HuH-7.5 (cell line): ENCODE results near the gene CD38.
"Not testable (repeated sequence)": the region's sequence is repeated elsewhere in the genome, so short reads cannot be mapped to it uniquely, and the experiment has no call there.

Experiments
- DNase-seq: peaks from one replicate; pipeline ENCODE4 v3.0.0; 2011; ENCODE audit warnings: low spot score

CD38 gene

DNA sequence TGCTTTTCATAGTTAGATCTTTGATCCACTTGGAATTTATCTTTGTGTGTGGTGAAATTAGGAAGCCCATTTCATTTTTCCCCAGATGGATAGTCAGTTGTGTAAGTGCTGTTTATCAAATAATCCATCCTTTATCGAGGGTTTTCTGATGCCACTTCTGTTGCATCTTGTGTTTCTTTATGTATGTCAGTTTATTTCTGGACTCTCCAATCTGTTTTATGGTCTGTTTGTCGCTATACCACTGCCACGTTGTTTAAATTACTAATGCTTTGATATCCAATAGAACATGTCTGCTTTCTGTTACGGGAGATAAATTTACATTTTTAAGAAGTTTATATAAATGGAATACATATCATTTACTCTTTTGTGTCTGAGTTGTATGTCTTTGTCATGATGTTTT is 21.0 kb downstream of the CD38 start:
- no peak for DNase-seq

GRCh38 chr4:15799701-15800100 is 21.6 kb downstream of the CD38 start:
- no peak for DNase-seq

DNA sequence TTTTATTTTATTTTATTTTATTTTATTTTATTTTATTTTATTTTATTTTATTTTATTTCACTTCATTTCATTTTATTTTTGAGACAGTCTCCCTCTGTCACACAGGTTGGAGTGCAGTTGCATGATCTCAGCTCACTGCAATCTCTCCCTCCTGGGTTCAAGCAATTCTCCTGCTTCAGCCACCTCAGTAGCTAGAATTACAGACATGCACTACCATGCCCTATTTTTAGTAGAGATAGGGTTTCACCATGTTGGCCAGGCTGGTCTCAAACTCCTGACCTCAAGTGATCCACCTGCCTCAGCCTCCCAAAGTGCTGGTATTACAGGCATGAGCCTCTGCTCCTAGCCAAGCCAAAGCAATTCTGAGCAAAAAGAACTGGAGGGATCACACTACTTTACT is 24.4 kb downstream of the CD38 start:
- not testable (repeated sequence) for DNase-seq

DNA sequence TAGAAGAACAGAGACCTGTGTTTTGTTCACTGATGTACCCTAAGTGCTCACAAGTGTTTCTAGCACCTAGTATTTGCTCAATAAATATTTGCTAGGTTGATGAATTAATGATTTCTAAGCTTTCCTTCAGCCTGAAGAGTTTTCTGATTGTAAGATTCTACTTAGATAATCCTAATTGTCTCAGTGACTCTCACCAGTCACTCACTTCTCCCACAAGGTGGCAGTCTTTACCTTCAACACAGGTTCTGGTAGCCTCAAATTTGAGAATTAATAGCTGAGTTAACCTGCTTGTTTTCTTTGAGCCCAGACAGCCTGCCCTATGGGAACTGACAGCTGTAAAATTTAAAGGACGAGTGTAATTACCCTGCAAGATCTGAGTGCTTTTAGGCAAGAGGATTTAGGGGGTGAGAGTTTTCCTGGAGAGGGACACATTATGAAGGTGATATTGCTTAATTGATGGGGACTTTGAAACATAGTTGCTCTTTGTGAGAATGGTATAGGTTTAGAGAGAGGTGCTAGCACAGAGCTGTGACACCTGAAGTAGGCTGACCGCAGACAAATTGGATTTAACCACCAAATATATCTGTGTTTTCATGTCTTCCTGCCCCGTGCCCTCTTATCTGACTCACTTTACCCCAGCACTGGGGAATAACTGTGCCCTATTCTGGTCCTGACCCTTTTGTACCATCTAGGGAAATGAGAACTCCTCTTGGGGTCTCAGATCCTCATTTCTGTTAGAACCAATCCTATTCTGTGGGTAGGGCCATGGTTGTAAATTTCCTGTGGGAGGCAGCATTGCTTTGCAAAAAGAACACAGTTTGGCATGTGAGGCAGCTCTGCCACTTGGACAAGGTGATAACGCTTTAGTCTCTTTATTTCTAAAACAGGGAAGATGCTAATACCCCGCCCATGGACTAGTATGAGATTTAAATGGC is 27.7 kb downstream of the CD38 start:
- peak; percentile 45 for DNase-seq

- no peak for DNase-seq
Observed at GRCh38 chr4:15809058-15809457, 30.9 kb downstream of the CD38 start.

DNA sequence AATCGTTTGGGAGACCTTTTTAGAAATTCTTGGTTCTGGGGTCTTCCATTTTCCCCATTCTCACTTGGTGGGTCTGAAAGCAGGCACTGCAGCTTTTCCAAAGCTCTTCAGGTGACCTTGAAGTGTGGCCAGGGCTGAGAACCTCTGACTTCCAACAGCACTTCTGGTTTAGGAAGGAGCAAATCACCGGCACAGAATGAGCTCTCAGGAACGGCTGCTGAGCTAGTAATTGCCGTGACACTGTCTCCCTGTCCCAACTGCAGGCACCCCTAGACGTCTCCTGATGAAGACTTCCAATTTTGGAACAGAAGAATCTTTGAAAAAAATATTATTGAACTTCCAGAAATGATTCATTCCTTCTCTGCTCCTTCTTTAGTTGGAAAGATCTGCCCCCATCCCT is 31.3 kb downstream of the CD38 start:
- no peak for DNase-seq

DNA sequence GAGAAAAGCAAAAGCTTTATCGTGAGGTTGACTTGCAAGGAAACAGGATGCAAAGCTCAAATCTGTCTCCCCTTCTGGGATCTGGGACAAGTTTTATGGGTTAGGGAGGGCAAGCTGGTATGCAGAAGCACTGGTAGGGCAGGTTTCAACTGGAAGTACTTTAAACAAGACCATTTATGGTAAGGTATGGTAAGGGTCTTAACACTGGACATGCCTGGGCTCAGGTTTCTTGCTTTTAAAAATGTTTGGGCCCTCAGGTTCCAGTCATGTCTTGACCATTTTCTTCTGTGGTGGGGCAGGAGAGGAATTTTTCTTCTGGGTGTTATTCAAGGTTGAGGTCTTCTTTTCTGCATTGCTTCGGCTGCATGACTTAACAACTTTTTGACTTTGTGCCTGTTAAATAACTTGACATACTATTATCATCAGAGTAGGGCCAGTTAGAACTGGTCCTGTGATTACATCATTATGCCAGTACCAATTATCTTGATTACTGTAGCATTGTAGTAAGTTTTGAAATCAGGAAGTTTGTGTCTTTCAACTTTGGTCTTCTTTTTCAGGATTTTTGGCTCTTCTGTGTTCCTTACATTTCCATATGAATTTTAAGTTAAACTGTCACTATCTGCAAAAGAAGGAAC is 33.7 kb downstream of the CD38 start:
- no peak for DNase-seq

DNA sequence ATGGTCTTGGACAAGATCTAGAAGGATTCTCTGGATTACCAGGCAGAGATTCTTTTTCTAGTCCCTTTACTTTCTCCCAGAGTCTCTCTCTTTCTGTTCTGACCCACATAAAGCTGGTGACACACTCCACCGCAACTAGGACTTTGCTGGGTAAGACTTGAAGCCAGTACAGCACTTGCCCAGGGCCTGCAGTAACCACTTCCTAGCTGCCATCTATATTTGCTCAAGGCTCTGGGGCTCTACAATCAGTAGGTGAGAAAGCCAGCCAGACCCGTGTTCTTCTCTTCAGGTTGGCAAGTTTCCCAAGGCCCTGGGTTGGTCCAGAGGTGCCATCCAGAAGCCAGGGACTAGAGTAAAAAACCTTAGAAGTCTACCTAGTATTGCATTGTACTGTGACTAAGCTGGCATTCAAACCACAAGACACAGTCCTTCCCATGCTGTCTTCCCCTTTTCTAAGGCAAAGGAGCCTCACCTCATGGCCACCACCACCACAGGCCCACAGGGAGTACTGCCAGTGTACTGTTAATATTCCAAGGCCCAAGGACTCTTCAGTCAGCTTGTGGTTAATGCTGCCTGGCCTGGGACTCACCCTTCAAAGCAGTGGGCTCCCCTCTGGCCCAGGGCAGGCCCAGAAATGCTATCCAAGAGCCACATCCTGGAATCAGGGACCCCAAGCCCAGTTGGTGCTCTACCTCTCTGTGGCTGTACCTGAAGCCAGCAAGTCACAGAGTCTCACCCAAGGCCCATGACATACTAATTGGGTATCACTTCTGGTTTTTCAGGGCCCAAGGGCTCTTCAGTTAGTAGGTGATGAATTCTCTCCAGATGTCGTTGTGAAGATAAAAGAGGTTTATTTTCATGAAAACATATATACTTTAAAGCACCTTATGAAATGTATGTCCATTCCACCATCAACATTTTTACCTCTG is 54.7 kb downstream of the CD38 start:
- DNase-seq, result no peak

- DNase-seq, result no peak
Observed at GRCh38 chr4:15833801-15834200, 55.7 kb downstream of the CD38 start.

GRCh38 chr4:15836362-15836761 is 58.2 kb downstream of the CD38 start:
- no peak for DNase-seq

GRCh38 chr4:15837591-15837990 is 59.5 kb downstream of the CD38 start:
- DNase-seq, result no peak

DNA sequence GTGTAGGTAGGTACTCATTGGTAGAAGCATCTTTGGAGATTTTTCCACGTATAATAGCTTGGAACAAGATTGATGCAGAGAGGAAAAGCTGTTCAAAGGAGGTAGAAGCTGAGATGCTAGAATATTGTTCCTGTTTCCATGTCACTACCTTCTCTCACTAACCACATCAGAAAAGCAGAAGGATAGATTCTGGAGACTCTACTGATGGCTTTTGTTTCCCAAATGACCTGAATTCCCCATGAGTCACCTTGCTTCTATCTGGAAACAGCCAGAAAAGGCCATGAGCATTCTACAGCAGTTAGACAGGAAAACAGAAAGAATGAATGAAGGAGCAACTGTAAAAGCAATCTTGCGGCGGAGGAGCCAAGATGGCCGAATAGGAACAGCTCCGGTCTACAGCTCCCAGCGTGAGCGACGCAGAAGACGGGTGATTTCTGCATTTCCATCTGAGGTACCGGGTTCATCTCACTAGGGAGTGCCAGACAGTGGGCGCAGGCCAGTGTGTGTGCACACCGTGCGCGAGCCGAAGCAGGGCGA is 63.1 kb downstream of the CD38 start:
- DNase-seq, result not testable (repeated sequence)

DNA sequence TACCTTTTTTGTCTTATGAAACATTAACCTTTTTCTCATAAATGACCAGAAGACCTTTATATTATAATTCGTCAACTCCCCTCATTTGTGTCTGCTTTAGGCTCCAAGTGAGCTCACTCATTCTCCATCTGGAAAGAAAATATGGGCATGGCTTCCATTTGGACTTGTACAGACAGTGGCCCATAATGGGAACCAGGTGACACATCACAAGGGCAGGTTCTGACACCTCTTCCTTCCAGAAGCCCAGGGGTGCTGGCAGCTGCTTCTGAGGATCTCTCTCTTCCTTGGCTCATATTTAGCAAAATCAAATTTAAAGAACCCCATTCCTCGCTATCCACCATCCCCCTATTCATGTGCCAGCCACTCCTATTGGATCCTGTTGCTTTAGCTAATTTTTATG is 69.6 kb downstream of the CD38 start:
- no peak for DNase-seq

DNA sequence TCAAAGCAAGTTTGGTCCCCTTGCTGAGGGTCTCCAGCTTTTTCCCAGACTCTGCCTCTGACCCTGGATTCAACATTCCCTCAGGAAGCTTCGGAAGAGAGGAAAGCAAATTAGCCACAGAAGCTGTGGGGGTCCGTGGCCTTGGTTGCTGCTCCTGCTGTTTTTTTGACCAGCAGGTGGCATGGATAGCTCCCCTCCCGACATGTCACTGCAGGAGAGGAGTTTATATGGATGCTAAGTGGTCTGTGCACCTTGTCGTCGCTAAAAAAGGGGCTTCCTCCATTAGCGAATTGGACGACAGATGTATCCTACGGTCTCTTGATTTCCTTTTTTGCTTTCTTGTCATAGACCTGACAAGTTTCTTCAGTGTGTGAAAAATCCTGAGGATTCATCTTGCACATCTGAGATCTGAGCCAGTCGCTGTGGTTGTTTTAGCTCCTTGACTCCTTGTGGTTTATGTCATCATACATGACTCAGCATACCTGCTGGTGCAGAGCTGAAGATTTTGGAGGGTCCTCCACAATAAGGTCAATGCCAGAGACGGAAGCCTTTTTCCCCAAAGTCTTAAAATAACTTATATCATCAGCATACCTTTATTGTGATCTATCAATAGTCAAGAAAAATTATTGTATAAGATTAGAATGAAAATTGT is 70.2 kb downstream of the CD38 start:
- DNase-seq, result no peak

DNA sequence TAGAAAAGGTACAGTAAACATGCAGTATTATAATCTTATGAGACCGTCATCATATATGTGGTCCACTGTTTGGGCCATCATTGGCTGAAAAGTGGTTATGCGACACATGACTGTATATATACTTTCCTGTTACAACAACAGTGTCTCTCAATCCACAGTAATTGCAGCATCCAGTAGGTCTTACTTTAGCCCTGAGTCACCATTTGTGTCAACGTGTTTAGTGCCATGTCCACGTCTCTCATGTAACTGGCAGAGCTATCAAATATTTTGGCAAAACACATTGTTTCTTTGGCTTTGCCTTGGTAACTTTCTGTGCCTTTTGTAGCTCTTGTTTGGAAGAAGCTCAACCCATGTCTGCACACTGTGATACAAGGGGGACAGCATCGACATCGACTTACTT is 73.8 kb downstream of the CD38 start:
- DNase-seq, result no peak

DNA sequence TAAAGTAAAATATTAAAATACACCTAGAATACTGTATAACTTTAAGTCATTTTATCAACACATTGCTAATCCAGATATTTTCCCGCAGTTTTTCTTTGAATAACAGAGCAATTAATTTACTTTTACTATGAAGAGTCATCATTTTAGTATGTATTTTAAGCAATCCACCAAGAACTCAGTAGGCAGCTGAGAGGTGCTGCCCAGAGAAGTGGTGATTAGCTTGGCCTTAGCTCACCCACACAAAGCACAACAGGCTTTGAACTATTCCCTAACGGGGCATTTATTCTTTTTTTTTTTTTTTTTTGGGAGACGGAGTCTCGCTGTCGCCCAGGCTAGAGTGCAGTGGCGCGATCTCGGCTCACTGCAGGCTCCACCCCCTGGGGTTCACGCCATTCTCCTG is 74.4 kb downstream of the CD38 start:
- no peak for DNase-seq

DNA sequence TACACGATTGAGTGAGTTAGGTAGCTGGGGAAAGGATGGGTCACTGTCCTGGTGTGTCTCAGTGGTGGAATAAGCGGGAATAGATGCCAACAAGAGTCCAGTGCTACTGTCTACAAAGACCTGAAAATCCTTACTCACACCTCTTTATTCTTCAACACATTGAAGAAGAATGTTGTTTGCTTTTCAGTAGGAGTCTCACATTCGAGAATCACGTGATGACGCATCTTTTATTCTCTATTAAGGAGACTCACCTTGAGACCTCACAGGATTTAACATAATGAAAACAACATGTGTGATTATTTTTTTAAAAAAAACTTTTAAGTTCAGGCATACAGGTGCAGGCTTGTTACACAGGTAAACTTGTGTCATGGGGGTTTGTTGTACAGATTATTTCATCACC is 75.2 kb downstream of the CD38 start:
- no peak for DNase-seq

DNA sequence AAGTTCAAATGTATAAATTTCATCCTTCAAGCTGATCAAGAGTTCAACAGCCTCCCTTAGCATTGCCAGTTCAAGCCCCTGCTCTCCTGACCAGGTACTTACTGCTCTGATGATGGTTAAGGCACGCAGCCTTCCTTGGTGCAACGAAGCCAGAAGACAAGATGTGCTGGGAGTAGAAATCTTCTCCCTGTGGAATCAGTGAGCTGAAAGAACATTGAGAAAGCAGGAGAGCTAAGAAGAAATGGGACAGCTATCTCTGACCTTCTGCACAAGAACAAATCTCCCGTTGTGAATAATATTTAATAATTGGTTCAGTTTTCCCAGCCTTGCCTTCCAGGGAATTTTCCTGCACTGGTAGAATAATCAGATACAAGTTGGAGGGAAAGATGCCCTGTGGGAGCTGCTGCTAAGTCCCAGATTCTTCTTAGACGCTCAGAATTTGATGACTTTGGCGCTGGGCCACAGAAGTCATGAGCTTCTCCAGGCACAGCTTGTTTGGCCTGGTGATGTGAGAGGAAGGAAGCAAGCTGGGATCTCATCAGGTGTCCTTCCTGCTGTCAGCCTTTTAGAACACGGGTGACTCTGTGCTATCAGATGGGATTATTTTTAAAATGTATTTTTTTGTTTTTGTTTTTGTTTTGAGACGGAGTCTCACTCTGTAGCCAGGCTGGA is 77.8 kb downstream of the CD38 start:
- no peak for DNase-seq

GRCh38 chr4:15861198-15861597 is 83.1 kb downstream of the CD38 start:
- DNase-seq, result not testable (repeated sequence)

GRCh38 chr4:15864651-15865566 is 86.8 kb downstream of the CD38 start:
- no peak for DNase-seq
